ENCODE data around the gene CPNE5.

Gene CPNE5

GRCh38 chr6:36697481-36697903 is 141.8 kb downstream of the CPNE5 start, which contains the start of gene RAB44:
RAB44 (plus strand) TSS chr6:36697826; CDS start chr6:36704236, 6,410 bp downstream.
- DNase-seq: peak; percentile 88

- DNase-seq: no peak
Measured at GRCh38 chr6:36695414-36695813, 143.8 kb downstream of the CPNE5 start.

- no peak for DNase-seq
Measured at GRCh38 chr6:36694616-36695015, 144.6 kb downstream of the CPNE5 start.

GRCh38 chr6:36692861-36693702 is 146.2 kb downstream of the CPNE5 start:
- DNase-seq: no peak

- DNase-seq: peak; percentile 83
Measured at GRCh38 chr6:36692220-36692619, 147.0 kb downstream of the CPNE5 start.

GRCh38 chr6:36691612-36692011 is 147.6 kb downstream of the CPNE5 start:
- no peak for DNase-seq

- no peak for DNase-seq
Measured at GRCh38 chr6:36691011-36691410, 148.2 kb downstream of the CPNE5 start.
